Fibroblast of villous mesenchyme (primary cell): Measurements from ENCODE around the gene USP26. TPM values are rescaled to one million over a fixed set of nuclear protein-coding genes. Genes with fewer than 3 reads are reported as not detected.
"Not testable (repeated sequence)": the region's sequence is repeated elsewhere in the genome, so short reads cannot be mapped to it uniquely, and the experiment has no call there.

Experiments used
- DNase-seq: peaks from one replicate; pipeline ENCODE4 v3.0.0-alpha.2; 2010; ENCODE audit warnings: low read depth
- H3K4me3 ChIP-seq: 2 replicates; pipeline ENCODE4 v1.5.1; 2011; ENCODE audit warnings: low read depth, mild to moderate bottlenecking, low read length
- CTCF ChIP-seq: IDR thresholded peaks from 2 replicates; pipeline ENCODE4 v1.5.1; 2012; ENCODE audit warnings: low read depth, mild to moderate bottlenecking, low read length; ENCODE audit not compliant: insufficient read depth
- total RNA-seq: library from RNA; depleted of rRNA; stranded (reverse); fragments of >200 nt; gene quantifications from 2 replicates; pipeline ENCODE4 v1.2.3, GENCODE V29; 2012

USP26 gene
- total RNA-seq, 1 donor, result not detected

DNA sequence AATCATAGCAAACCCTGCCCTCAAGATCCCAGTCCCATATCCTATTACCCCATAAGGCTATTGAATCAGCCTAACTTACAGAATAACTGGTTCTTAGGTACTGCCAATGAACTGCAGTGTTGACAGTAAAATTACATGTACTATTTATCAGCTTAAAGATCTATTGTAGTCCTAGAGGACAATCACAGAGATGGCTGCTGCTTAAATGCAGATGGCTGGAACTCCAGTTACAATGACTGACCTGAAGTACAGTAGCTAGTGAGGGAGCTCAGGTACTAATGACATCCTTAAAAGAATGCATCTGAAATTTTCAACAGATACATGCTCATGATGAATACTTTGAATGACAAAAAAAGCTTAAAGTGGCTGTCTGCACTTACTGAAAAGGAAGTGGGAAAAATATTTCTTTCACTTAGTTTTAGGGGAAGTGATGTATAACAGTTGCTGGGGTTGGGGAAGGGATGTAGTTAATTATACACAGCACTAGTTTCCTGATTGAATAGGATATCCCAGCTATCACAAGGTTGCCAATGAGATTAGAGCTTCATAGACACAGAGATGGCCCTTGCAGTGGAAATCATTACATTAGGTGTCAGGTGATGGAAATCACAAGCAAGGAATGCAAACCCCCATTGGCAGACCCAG lies 42.0 kb downstream of the USP26 start:
- no peak for DNase-seq
- TF ChIP-seq CTCF, result no peak
- no peak overlapping the region for H3K4me3 ChIP-seq

DNA sequence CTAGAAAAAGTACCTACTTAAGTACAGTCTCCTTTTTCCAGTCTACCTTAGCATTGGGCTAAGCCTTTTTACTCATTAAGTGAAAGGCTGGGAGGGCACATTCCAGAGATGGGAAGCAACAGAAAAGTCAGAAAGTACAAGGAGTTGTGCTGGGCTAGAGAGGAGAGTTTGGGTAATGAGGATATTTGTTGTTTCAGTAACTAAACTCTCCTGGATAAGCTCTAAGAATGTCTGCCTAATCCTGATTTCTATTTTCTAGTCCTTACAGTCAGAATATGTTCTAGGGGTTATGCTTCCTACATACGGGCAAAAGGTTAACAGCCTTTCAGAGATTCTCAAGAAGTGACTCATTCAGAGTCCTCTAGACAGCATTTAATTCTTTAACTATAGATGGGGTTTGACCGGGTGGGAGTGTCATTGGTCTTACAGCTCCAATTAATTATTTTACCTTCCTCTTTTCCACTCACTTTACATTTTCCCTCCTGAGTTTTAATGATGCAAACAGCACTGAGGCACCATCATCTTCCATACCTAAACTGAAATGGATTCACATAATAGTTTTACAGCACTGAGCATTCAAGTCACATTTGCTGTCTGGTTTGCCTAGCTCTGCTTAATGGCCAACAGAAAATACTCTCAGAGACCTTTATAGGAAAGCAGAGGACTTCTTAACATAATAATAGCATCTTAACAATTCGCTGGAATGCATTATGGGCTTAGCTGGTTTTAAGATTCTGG lies 42.9 kb downstream of the USP26 start:
- peak; percentile 11 for DNase-seq
- no peak overlapping the region for H3K4me3 ChIP-seq
- TF ChIP-seq CTCF, result no peak

DNA sequence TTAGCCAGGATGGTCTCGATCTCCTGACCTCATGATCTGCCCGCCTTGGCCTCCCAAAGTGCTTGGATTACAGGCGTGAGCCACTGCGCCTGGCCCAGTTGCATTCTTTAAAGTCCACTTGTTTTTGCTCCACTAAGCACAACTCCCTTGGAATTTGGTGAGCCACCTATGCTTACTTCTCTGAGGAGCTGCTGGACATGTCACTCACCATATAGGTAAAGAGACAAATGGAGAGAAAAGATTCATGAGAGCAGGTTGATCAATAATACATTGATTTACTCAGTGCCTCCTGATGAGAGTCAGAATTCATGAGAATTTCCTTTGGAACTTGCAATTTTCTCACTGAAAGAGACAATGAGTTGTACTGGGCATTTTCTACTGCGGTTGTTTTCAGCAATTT lies 48.2 kb downstream of the USP26 start:
- TF ChIP-seq CTCF, result no peak
- DNase-seq, result no peak
- H3K4me3 ChIP-seq, result no peak overlapping the region

- DNase-seq, result no peak
- H3K4me3 ChIP-seq, result no peak overlapping the region
- no peak for TF ChIP-seq CTCF
These were observed 50.3 kb downstream of the USP26 start for GRCh38 chrX:133046601-133047000.

GRCh38 chrX:133045986-133046385 lies 50.9 kb downstream of the USP26 start:
- TF ChIP-seq CTCF, result no peak
- DNase-seq, result peak; percentile 4
- H3K4me3 ChIP-seq, result no peak overlapping the region

DNA sequence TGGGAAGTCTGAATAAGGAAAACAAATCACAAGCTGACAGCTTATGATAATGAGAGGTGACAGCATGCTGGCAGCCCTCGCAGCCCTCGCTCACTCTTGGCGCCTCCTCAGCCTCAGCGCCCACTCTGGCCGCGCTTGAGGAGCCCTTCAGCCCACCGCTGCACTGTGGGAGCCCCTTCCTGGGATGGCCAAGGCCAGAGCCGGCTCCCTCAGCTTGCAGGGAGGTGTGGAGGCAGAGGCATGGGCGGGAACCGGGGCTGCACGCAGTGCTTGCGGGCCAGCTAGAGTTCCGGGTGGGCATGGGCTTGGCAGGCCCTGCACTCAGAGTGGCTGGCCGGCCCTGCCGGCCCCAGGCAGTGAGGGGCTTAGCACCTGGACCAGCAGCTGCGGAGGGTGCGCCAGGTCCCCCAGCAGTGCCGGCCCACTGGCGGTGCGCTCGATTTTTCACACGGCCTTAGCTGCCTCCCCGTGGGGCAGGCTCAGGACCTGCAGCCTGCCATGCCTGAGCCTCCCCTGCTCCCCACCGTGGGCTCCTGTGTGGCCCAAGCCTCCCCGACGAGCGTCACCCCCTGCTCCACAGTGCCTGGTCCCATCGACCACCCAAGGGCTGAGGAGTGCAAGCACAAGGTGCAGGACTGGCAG lies 52.6 kb downstream of the USP26 start:
- DNase-seq, H3K4me3 ChIP-seq: not testable (repeated sequence)

DNA sequence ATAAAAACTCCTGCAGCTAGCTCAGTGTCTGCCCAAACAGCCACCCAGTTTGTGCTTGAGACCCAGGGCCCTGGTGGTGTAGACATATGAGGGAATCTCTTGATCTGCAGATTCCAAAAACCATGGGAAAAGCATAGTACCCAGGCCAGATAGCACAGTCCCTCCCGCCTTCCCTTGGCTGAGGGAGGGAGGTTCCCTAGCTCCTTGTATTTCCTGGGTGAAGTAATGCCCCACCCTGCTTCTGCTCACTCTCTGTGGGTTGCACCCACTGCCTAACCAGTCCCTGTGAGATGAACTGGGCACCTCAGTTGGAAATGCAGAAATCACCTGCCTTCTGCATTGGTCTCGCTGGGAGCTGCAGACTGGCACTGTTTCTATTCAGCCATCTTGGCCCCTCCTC lies 54.6 kb downstream of the USP26 start:
- TF ChIP-seq CTCF, result no peak
- DNase-seq, result no peak
- no peak overlapping the region for H3K4me3 ChIP-seq
